ENCODE results near the gene OVOL1.

The OVOL1 gene

DNA sequence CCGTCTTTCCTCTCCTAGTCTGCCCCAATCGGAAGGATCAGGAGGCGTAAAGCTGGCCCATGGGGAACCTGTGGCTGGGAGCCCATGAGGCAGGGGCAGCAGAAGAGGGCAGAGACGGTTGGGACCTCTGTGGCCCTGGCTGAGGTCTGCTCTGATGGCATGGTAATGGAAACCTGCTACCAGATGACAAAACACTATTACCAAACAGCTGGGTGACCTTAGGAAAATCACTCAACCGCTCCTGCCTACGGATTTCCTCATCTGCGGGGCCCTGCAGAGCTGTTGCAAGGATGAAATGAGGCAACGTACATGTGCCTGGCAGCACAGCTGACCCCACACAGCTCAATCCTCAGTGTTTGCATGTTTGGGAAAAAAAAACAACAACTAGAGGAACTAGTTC lies 10.7 kb upstream of the OVOL1 start:
- no peak for DNase-seq
- H3K4me3 ChIP-seq (ENCODE audit: low read depth, low read length): no peak overlapping the region
- H3K9me3 ChIP-seq (ENCODE audit: severe bottlenecking): no peaks in the 10 kb centered on the region
- TF ChIP-seq, protein P1, sequence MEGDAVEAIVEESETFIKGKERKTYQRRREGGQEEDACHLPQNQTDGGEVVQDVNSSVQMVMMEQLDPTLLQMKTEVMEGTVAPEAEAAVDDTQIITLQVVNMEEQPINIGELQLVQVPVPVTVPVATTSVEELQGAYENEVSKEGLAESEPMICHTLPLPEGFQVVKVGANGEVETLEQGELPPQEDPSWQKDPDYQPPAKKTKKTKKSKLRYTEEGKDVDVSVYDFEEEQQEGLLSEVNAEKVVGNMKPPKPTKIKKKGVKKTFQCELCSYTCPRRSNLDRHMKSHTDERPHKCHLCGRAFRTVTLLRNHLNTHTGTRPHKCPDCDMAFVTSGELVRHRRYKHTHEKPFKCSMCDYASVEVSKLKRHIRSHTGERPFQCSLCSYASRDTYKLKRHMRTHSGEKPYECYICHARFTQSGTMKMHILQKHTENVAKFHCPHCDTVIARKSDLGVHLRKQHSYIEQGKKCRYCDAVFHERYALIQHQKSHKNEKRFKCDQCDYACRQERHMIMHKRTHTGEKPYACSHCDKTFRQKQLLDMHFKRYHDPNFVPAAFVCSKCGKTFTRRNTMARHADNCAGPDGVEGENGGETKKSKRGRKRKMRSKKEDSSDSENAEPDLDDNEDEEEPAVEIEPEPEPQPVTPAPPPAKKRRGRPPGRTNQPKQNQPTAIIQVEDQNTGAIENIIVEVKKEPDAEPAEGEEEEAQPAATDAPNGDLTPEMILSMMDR (IDR thresholded peaks at IDR 0.05; ENCODE audit: low read depth, low read length): no peak
- H3K27me3 ChIP-seq (ENCODE audit: insufficient read depth, low read depth, severe bottlenecking): no peaks in the 10 kb centered on the region
- H3K27ac ChIP-seq: no peak overlapping the region
- H3K36me3 ChIP-seq: peaks cover 44% of the 10 kb centered on the region

GRCh38 chr11:65776710-65777141 lies 10.1 kb upstream of the OVOL1 start:
- Histone ChIP-seq H3K27me3 (ENCODE audit: insufficient read depth, low read depth, severe bottlenecking) (no peaks in the 10 kb centered on the region), H3K4me3 (ENCODE audit: low read depth, low read length) (no peak overlapping the region), H3K9me3 (ENCODE audit: severe bottlenecking) (no peaks in the 10 kb centered on the region), H3K27ac (no peak overlapping the region), H3K36me3 (peaks cover 44% of the 10 kb centered on the region)
- TF ChIP-seq, protein P1 (IDR thresholded peaks at IDR 0.05; ENCODE audit: low read depth, low read length): no peak
- no peak for DNase-seq

DNA sequence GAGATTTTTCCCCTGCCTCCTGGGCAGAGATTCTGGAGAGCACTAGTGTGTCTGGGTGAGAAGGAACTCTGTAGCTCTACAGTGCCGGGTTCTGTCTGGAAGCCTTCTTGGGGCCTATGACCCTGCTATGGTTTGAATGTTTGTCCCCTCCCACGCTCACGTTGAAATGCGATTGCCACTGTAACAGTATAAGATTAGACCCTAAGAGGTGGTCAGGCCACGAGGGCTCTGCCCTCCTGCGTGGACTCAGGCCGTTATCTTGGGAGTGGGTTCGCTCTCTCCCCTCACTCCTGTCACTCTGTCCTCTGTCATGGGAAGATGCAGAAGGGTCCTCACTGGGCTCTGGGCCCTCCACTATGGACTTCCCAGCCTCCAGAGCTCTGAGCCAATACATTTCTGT lies 9.6 kb upstream of the OVOL1 start:
- TF ChIP-seq, protein P1 (IDR thresholded peaks at IDR 0.05; ENCODE audit: low read depth, low read length): no peak
- no peak for DNase-seq

DNA sequence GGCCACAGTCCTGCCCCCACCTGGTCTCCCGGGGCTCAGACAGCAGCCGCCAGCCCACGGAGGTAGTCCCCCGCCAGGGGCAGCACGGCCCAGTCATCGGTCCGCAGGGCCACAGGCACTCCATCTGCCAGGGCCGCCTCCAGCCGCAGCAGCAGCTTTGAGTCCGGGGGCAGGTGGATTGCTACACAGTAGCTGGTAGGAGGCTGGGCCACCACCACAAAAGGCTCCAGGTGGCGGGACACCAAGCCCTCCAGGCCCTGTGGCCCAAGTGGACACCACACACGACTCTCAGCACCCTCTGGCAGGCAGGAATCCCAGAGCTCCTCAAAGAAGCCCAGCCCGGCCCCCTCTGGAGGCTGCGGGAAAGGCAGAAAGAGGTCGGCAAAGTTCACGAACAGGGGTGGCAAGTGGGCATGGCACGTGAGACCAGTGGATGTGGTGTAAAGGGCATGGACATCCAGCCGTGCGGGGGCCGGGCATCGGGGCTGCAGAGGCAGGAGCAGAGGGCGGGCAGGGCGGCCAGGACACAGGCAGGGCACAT lies 9.0 kb upstream of the OVOL1 start:
- Histone ChIP-seq H3K4me3 (ENCODE audit: low read depth, low read length) (no peak overlapping the region), H3K27ac (no peak overlapping the region), H3K27me3 (ENCODE audit: insufficient read depth, low read depth, severe bottlenecking) (no peaks in the 10 kb centered on the region), H3K9me3 (ENCODE audit: severe bottlenecking) (no peaks in the 10 kb centered on the region), H3K36me3 (peaks cover 44% of the 10 kb centered on the region)
- DNase-seq: no peak
- TF ChIP-seq, protein P1 (IDR thresholded peaks at IDR 0.05; ENCODE audit: low read depth, low read length): no peak

More for the DNA sequence above, 9.6 kb upstream of the OVOL1 start:
- Histone ChIP-seq H3K27ac (no peak overlapping the region), H3K27me3 (ENCODE audit: insufficient read depth, low read depth, severe bottlenecking) (no peaks in the 10 kb centered on the region), H3K9me3 (ENCODE audit: severe bottlenecking) (no peaks in the 10 kb centered on the region), H3K36me3 (peaks cover 44% of the 10 kb centered on the region), H3K4me3 (ENCODE audit: low read depth, low read length) (no peak overlapping the region)

GRCh38 chr11:65778431-65778900 lies 8.4 kb upstream of the OVOL1 start:
- no peaks in the 10 kb centered on the region for H3K27me3 ChIP-seq (ENCODE audit: insufficient read depth, low read depth, severe bottlenecking)
- DNase-seq: no peak
- H3K9me3 ChIP-seq (ENCODE audit: severe bottlenecking): no peaks in the 10 kb centered on the region
- TF ChIP-seq, protein P1 (IDR thresholded peaks at IDR 0.05; ENCODE audit: low read depth, low read length): no peak
- no peak overlapping the region for H3K27ac ChIP-seq
- H3K36me3 ChIP-seq: peaks cover 44% of the 10 kb centered on the region
- H3K4me3 ChIP-seq (ENCODE audit: low read depth, low read length): no peak overlapping the region

All from WERI-Rb-1 (cell line).